Activated CD8-positive, alpha-beta memory T cell treated with anti-CD3 and anti-CD28 coated beads, Interleukin-2, amount 50 U/mL, for 1 hour (primary cell): ENCODE measurements around the gene BRMS1.
"Not testable (repeated sequence)": the region's sequence is repeated elsewhere in the genome, so short reads cannot be mapped to it uniquely, and the experiment has no call there.

Experiments used
- DNase-seq: peaks from one replicate; pipeline ENCODE4 v3.0.0-alpha.2; 2020; ENCODE audit errors: extremely low read depth

Gene BRMS1

GRCh38 chr11:66363187-66363601 lies 18.3 kb upstream of the BRMS1 start:
- no peak for DNase-seq

GRCh38 chr11:66362481-66363147 lies 17.7 kb upstream of the BRMS1 start:
- no peak for DNase-seq

- no peak for DNase-seq
These were observed 16.6 kb upstream of the BRMS1 start for GRCh38 chr11:66361502-66361941.

- no peak for DNase-seq
These were observed 15.6 kb upstream of the BRMS1 start for GRCh38 chr11:66360406-66361073.

- DNase-seq = no peak
These were observed 14.8 kb upstream of the BRMS1 start for GRCh38 chr11:66359662-66360087.

GRCh38 chr11:66350560-66351235 lies 5.8 kb upstream of the BRMS1 start:
- not testable (repeated sequence) for DNase-seq

- no peak for DNase-seq
These were observed 4.1 kb upstream of the BRMS1 start for GRCh38 chr11:66349084-66349386.

GRCh38 chr11:66347425-66348276 lies 2.7 kb upstream of the BRMS1 start, which contains the start of gene B4GAT1:
B4GAT1 (minus strand) TSS chr11:66347629; CDS start chr11:66347545, 84 bp downstream.
- DNase-seq = peak; percentile 60

- DNase-seq = no peak
These were observed 1.8 kb upstream of the BRMS1 start for GRCh38 chr11:66346476-66347424.

- no peak for DNase-seq
These were observed 379 bp upstream of the BRMS1 start for GRCh38 chr11:66345316-66345649.

- DNase-seq = no peak
These were observed 1.7 kb downstream of the BRMS1 start for GRCh38 chr11:66343176-66343575.

- no peak for DNase-seq
These were observed 3.3 kb downstream of the BRMS1 start for GRCh38 chr11:66341502-66342126.

- no peak for DNase-seq
These were observed 4.1 kb downstream of the BRMS1 start for GRCh38 chr11:66340596-66341501.

- DNase-seq = no peak
These were observed 5.0 kb downstream of the BRMS1 start for GRCh38 chr11:66339686-66340483.

- no peak for DNase-seq
These were observed 5.7 kb downstream of the BRMS1 start for GRCh38 chr11:66339162-66339675.

GRCh38 chr11:66338276-66339161 lies 6.4 kb downstream of the BRMS1 start:
- no peak for DNase-seq
